HepG2 (cell line): ENCODE results near the gene ANXA7. TPM values are rescaled to one million over a fixed set of nuclear protein-coding genes. Genes with fewer than 3 reads are reported as not detected.

Experiments
- CREB3 ChIP-seq: sonication (generic); formaldehyde crosslinking; IDR thresholded peaks from 2 replicates; pipeline ENCODE4 v1.5.0; 2020; ENCODE audit warnings: missing genetic modification reagents
- DMAP1 ChIP-seq: IDR thresholded peaks from 2 replicates; pipeline ENCODE4 v1.6.1; 2016
- PBX3 ChIP-seq: sonication (generic); formaldehyde crosslinking; IDR thresholded peaks from 2 replicates; pipeline ENCODE4 v1.8.1; 2023; ENCODE audit warnings: missing genetic modification reagents, inconsistent platforms, borderline replicate concordance
- ZEB1 ChIP-seq: IDR thresholded peaks from 2 replicates; pipeline ENCODE4 v1.6.1; 2012; ENCODE audit warnings: mild to moderate bottlenecking, low read depth, inconsistent platforms; ENCODE audit not compliant: insufficient replicate concordance
- ZHX2 ChIP-seq, 2 experiments: sonication (generic) in 1 of 2; formaldehyde crosslinking in 1 of 2; IDR thresholded peaks; 2 replicates each; pipeline versions ENCODE4 v1.6.1 to v1.9.0; 2014 to 2022; ENCODE audit warnings: antibody characterized with exemption in 1 of 2, borderline replicate concordance in 1 of 2, inconsistent platforms in 1 of 2, low read depth in 1 of 2, missing genetic modification reagents in 1 of 2
- ZNF414 ChIP-seq: sonication (generic); formaldehyde crosslinking; IDR thresholded peaks from 2 replicates; pipeline ENCODE4 v1.5.0; 2020; ENCODE audit warnings: missing genetic modification reagents
- ZNF577 ChIP-seq: sonication (generic); formaldehyde crosslinking; IDR thresholded peaks from 2 replicates; pipeline ENCODE4 v1.4.0; 2020; ENCODE audit warnings: mild to moderate bottlenecking, low read depth, missing genetic modification reagents, borderline replicate concordance
- ZNF746 ChIP-seq: sonication (generic); formaldehyde crosslinking; IDR thresholded peaks from 2 replicates; pipeline ENCODE4 v1.8.0; 2022; ENCODE audit warnings: mild to moderate bottlenecking, missing genetic modification reagents
- ZNF770 ChIP-seq: sonication (generic); formaldehyde crosslinking; IDR thresholded peaks from 2 replicates; pipeline ENCODE4 v1.5.0; 2020; ENCODE audit warnings: mild to moderate bottlenecking, missing genetic modification reagents
- ZNF816 ChIP-seq: sonication (generic); formaldehyde crosslinking; IDR thresholded peaks from 2 replicates; pipeline ENCODE4 v1.8.0; 2022; ENCODE audit warnings: missing genetic modification reagents, mild to moderate bottlenecking, borderline replicate concordance
- polyA plus RNA-seq, 8 experiments: library from polyadenylated mRNA; depleted of rRNA in 3 of 8; stranded (reverse) in 7 of 8; unstranded in 1 of 8; fragments of >200 nt; fragmentation: Illumina TruSeq in 4 of 8; extraction: Trizol in 4 of 8; gene quantifications; 2 replicates each; pipeline versions ENCODE4 v1.2.1 to v1.2.3, GENCODE V29; 2011 to 2016; ENCODE audit warnings: low read depth in 4 of 8, missing spikeins in 1 of 8, mixed read lengths in 1 of 8; ENCODE audit not compliant: insufficient read depth in 1 of 8
- total RNA-seq, 5 experiments: library from RNA; depleted of rRNA; stranded (reverse); fragments of >200 nt; fragmentation: Illumina TruSeq; extraction: Trizol; gene quantifications; 2 replicates each; pipeline ENCODE4 v1.2.3, GENCODE V29; 2016; ENCODE audit warnings: low read depth in 1 of 5

Gene ANXA7
- total and polyA plus RNA-seq, 2 of the 13 experiments (the other 11 are each of a cell fraction or from before 2014, with no cell fraction given): 54.8 to 89.0 TPM

GRCh38 chr10:73414230-73414945 lies 530 bp upstream of the ANXA7 start (continued):
- TF ChIP-seq ZNF770: peak; percentile 87; the same call in 1 of the 2 replicates
- no peak for TF ChIP-seq ZNF577
- TF ChIP-seq ZNF816 (CRISPR knock-in tag): 0 out of 2 replicates have a peak, but pooled peaks have one; percentile 65
- 0 out of 2 replicates have a peak, but pooled peaks have one; percentile 54 for TF ChIP-seq CREB3 (CRISPR knock-in tag)
- TF ChIP-seq ZNF414 (CRISPR knock-in tag): 0 out of 2 replicates have a peak, but pooled peaks have one; percentile 13
- TF ChIP-seq ZHX2 (IDR thresholded peaks at IDR 0.05; ENCODE audit: low read depth): 0 out of 2 replicates have a peak, but pooled peaks have one; percentile 0
- TF ChIP-seq ZHX2 (CRISPR knock-in tag; IDR thresholded peaks at IDR 0.05; ENCODE audit: borderline replicate concordance): no peak
- peak; percentile 0; the same call in 1 of the 2 replicates for TF ChIP-seq PBX3 (CRISPR knock-in tag)
- peak; percentile 11 for TF ChIP-seq ZEB1
- no peak for TF ChIP-seq DMAP1
- TF ChIP-seq ZNF746 (CRISPR knock-in tag): no peak
